ENCODE data around the gene ARHGEF28.

DNA sequence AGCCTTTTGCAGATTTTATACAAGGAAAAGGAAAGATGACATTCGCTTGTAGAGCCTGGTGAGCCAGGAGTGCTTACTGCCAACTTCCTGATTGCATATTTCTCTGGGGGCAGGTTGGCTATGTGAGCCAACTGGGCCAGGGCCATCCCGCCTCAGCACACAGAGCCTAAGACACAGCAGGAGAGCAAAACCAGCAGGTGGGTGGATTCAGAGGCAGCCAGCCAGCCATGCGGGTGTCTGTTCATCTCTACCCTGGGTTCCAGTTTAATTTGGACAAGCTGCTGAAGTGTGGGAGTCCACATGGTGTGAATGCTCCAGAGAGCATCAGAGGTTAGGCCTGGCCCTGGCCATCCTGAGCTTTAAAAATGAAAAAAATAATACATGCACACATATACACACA lies 291.4 kb downstream of the ARHGEF28 start:
- TF ChIP-seq POLR2AphosphoS5 (IDR thresholded peaks at IDR 0.05), result no peak
- no peak for TF ChIP-seq CTCF (IDR thresholded peaks at IDR 0.05; ENCODE audit: poor library complexity, severe bottlenecking)
- no peak for TF ChIP-seq RAD21 (conservative IDR thresholded peaks at IDR 0.05)
- no peak for TF ChIP-seq EP300 (conservative IDR thresholded peaks at IDR 0.05; ENCODE audit: poor library complexity, severe bottlenecking)
- no peak for TF ChIP-seq EZH2 (IDR thresholded peaks at IDR 0.05; ENCODE audit: borderline replicate concordance, insufficient read depth, low read length, poor library complexity, severe bottlenecking)
- no peak for TF ChIP-seq REST (IDR thresholded peaks at IDR 0.05; ENCODE audit: borderline replicate concordance)
- TF ChIP-seq SMC3 (conservative IDR thresholded peaks at IDR 0.05; ENCODE audit: poor library complexity), result no peak
- TF ChIP-seq TAF1 (IDR thresholded peaks at IDR 0.05; ENCODE audit: low read depth), result no peak
- TF ChIP-seq MXI1 (conservative IDR thresholded peaks at IDR 0.05; ENCODE audit: poor library complexity, severe bottlenecking), result no peak

Measured in neural cell (in vitro differentiated cells).